Psoas muscle (tissue), 8 donors: ENCODE results near the gene BPIFA3. TPM values are rescaled to one million over a fixed set of nuclear protein-coding genes. Genes with fewer than 3 reads are reported as not detected.

Experiments
- ATAC-seq, 4 donors: fragments of 200-7000 bp; cut with Tn5 transposase; one replicate each; pipeline ENCODE4 v1.9.1; 2020; ENCODE audit warnings: moderate library complexity in 3 of 4, mild to moderate bottlenecking in 2 of 4
- DNase-seq, 2 donors: peaks; one replicate each; pipeline ENCODE4 v3.0.0-alpha.2; 2020
- H3K27ac ChIP-seq: fragments of 200-600 bp; one replicate; pipeline ENCODE4 v1.8.0; 2022
- H3K27me3 ChIP-seq, 3 donors: fragments of 200-600 bp in 1 of 3; one replicate each; pipeline versions ENCODE4 v1.6.1 to v1.8.0; 2013 to 2022; ENCODE audit warnings: low read length in 2 of 3, mild to moderate bottlenecking in 2 of 3, moderate library complexity in 1 of 3; ENCODE audit not compliant: insufficient read depth in 3 of 3
- H3K36me3 ChIP-seq, 2 donors: fragments of 200-600 bp in 1 of 2; one replicate each; pipeline versions ENCODE4 v1.6.1 to v1.8.0; 2013 to 2022; ENCODE audit warnings: low read depth in 1 of 2, mild to moderate bottlenecking in 1 of 2, moderate library complexity in 1 of 2; ENCODE audit not compliant: insufficient read depth in 1 of 2
- H3K4me1 ChIP-seq: fragments of 200-600 bp; one replicate; pipeline ENCODE4 v1.8.0; 2022
- H3K4me3 ChIP-seq: fragments of 200-600 bp; one replicate; pipeline ENCODE4 v1.8.0; 2022; ENCODE audit warnings: mild to moderate bottlenecking
- H3K9me3 ChIP-seq: fragments of 200-600 bp; one replicate; pipeline ENCODE4 v1.8.0; 2022
- WGBS, 3 donors: extraction: QIAGEN DNeasy Blood & Tissue Kit; methylation state at CpG; one replicate each; pipeline versions ENCODE4 v1.1.6 to v1.1.7; 2013; 5-methylcytosine and 5-hydroxymethylcytosine counted together
- intact Hi-C, 2 donors: fragments of 100-400 bp; cut with DNase I; formaldehyde crosslinking; loops; one replicate each; pipeline versions ENCODE4 v1.11.0 to v1.14.2; 2022
- polyA plus RNA-seq, 3 donors: library from polyadenylated mRNA; stranded (reverse); fragments of 200-250 nt; gene quantifications; one replicate each; pipeline ENCODE4 v1.2.3, GENCODE V29; 2013
- total RNA-seq, 4 donors: library from RNA; stranded (reverse); fragmentation: NEBNext Ultra II Directional in 2 of 4; extraction: Animal tissue kit (Norgen Biotek cat#: 25700) in 2 of 4; gene quantifications; one replicate each; pipeline versions ENCODE4 v1.2.1 to v1.2.4, GENCODE V29; 2021 to 2023
- TF ChIP-seq, protein P1 (sequence below): fragments of 200-600 bp; IDR thresholded peaks from one replicate; pipeline ENCODE4 v1.8.0; 2022; ENCODE audit warnings: antibody characterized with exemption
- donor health status: healthy with polysubstance abuse.
- donor health status: DM: no; HTN: no; CAD: no; lungs with moderate emphysema.
- donor health status: Bipolar disorder and iron deficiency.
- donor health status: healthy.
- donor health status: DM: yes; HTN: yes; CAD: no.
- donor health status: DM: no; HTN: no; CAD: no.
- donor health status: DM: no; HTN: no; CAD: no.
- donor health status: DM: yes; HTN: yes; CAD: no.

Gene BPIFA3
- total and polyA plus RNA-seq, 7 donors: not detected

DNA sequence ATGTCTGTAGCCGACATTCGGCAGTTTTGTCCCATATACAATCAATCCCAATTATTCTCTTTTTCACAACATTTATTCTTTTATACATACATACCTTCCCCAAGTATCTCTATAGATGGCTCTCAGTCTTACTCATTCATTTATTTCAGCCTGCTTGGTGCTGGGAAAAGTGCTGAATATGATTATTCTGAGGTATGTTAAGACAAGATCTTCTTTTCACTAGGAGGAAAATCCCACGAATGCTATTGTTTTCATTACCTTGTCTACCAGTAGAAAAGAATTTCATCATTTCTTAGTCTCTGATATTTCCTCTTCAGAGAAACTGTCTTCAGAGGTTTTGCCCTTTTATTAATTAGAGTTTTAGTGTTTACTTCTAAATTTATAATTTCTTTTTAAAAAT, 13.7 kb upstream of the BPIFA3 start:
- peaks cover 0 to 1% (median 0%) of the 10 kb centered on the region in 3 donors for H3K27me3 ChIP-seq
- no peak overlapping the region for H3K27ac ChIP-seq
- no peak for DNase-seq
- ATAC-seq: no peak
- no peak overlapping the region for H3K4me3 ChIP-seq
- no peaks in the 10 kb centered on the region for H3K36me3 ChIP-seq
- TF ChIP-seq, protein P1, sequence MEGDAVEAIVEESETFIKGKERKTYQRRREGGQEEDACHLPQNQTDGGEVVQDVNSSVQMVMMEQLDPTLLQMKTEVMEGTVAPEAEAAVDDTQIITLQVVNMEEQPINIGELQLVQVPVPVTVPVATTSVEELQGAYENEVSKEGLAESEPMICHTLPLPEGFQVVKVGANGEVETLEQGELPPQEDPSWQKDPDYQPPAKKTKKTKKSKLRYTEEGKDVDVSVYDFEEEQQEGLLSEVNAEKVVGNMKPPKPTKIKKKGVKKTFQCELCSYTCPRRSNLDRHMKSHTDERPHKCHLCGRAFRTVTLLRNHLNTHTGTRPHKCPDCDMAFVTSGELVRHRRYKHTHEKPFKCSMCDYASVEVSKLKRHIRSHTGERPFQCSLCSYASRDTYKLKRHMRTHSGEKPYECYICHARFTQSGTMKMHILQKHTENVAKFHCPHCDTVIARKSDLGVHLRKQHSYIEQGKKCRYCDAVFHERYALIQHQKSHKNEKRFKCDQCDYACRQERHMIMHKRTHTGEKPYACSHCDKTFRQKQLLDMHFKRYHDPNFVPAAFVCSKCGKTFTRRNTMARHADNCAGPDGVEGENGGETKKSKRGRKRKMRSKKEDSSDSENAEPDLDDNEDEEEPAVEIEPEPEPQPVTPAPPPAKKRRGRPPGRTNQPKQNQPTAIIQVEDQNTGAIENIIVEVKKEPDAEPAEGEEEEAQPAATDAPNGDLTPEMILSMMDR: no peak
- intact Hi-C loops: no loop called here
- 80 to 87% (median 80%) methylated on average over 3 of the region's 3 CpGs for WGBS, 3 donors
- H3K9me3 ChIP-seq: no peaks in the 10 kb centered on the region
- no peaks in the 10 kb centered on the region for H3K4me1 ChIP-seq

DNA sequence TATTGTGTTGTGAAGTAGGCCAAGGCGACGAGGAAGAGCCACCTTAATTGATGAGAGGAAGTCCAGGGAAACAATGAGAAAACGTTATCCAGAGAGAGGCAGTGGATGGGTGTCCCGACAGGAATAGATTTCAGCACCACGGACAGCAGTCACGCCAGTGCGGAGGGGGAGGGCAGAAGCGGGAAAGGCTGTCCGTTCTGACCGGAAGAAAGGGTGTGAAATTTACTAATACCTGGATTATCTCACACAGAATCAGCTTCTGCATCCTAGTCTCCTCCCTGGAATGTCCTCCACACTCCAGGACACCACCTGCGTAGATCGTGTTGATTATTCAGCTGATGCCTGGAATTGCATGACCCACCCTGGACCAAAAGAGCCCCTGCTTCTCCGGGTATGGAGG, 7.4 kb upstream of the BPIFA3 start:
- peak in 1 of 4 donors; percentile 65 for ATAC-seq
- intact Hi-C loops: loop anchor here in 1 of 2 donors (5.0 kb wide), 1 partner anchor 307 kb away; no protein-coding TSS in a partner anchor

DNA sequence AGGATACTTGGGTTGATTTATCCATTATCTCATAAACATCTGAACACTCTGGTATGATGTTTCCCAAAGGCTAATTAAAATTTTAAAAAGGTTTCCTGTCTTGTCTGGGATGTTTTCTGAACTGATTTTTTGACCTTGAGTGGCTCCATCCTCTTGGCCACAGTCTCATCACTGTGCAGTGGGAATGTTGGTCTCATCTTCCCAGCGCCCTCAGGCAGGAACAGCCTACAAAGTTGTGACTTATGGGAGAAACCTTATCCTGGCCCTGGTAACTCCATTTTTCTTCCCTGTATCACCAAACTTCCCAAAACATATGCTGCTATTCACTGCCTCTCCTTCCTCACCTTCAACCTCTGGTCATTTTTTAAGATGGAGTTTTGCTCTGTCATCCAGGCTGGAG, 6.8 kb upstream of the BPIFA3 start:
- intact Hi-C loops: loop anchor here in 1 of 2 donors (5.0 kb wide), 1 partner anchor 308 kb away; no protein-coding TSS in a partner anchor
- Histone ChIP-seq H3K9me3 (no peaks in the 10 kb centered on the region), H3K27ac (no peak overlapping the region), H3K4me3 (no peak overlapping the region), H3K27me3 (peaks cover 0 to 16% (median 10%) of the 10 kb centered on the region in 3 donors), H3K36me3 (no peaks in the 10 kb centered on the region), H3K4me1 (no peaks in the 10 kb centered on the region)
- DNase-seq (no peak), ATAC-seq (no peak)
- TF ChIP-seq, protein P1: no peak
- WGBS, 3 donors: 49 to 60% (median 53%) methylated on average over 1 of the region's 1 CpG

More for the DNA sequence above, 7.4 kb upstream of the BPIFA3 start:
- Histone ChIP-seq H3K4me3 (no peak overlapping the region), H3K27me3 (peaks cover 0 to 16% (median 10%) of the 10 kb centered on the region in 3 donors), H3K27ac (no peak overlapping the region), H3K9me3 (no peaks in the 10 kb centered on the region), H3K36me3 (no peaks in the 10 kb centered on the region), H3K4me1 (no peaks in the 10 kb centered on the region)
- DNase-seq: peak; percentile 38 to 70
- 2 to 3% (median 3%) methylated on average over 13 of the region's 13 CpGs for WGBS, 3 donors
- TF ChIP-seq, protein P1: no peak

DNA sequence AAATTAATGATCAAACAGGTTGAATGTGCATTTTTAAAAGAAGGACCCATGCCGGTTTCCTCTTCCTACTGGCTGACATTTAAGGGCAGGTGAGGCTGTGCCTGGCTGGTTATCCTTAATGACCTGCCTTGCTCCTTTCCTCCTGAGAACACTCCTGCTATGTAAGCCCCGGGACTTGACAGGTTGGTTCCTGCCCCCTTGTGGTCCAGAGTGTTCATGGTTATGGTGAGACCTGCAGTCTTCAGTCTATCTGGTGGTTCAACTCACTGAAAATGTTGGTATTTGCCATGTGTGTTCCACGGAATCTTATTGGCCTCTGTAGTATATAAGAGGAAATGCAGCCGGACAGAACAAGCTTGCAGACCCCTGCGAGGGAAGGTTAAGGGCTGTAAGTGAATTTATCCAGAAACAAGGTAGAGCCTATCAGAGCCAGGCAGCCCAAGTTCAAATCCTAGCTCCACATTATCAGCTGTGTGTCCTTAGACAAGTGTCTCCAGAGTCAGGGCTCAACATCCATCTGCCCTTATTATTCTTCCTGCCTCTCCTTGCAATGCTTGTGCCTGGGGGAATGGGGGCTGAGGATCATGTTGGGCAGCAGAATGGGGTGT, 5.2 kb upstream of the BPIFA3 start:
- no peak overlapping the region for H3K4me3 ChIP-seq
- no peaks in the 10 kb centered on the region for H3K4me1 ChIP-seq
- no peaks in the 10 kb centered on the region for H3K9me3 ChIP-seq
- intact Hi-C loops: loop anchor here in 1 of 2 donors (5.0 kb wide), 1 partner anchor 310 kb away; no protein-coding TSS in a partner anchor
- DNase-seq: no peak
- H3K27ac ChIP-seq: no peak overlapping the region
- 16 to 25% (median 19%) methylated on average over 5 of the region's 5 CpGs for WGBS, 3 donors
- no peaks in the 10 kb centered on the region for H3K36me3 ChIP-seq
- TF ChIP-seq, protein P1: no peak
- peaks cover 0 to 16% (median 9%) of the 10 kb centered on the region in 3 donors for H3K27me3 ChIP-seq
- ATAC-seq: no peak

DNA sequence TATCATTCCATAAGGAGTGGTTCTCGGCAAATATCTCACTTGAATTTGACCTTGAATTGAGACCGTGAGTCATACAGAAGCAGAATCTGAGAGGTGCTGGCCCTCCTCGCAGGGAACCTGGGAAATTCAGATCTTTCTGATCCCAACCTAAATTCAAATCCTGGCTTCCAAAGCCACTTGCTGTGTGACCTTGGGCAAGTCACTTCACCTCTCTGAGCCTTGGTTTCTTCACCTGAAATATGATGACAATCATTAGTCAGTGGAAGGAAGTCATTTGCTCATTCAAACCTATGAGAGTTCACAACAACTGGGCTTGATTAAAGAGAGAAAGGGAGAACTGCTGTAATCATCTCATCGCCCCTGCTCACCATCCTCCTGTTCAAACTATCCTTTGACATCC, 7.2 kb downstream of the BPIFA3 start:
- 85 to 93% (median 87%) methylated on average over 4 of the region's 4 CpGs for WGBS, 3 donors
- no peaks in the 10 kb centered on the region for H3K4me1 ChIP-seq
- no peak for ATAC-seq
- H3K27ac ChIP-seq: no peak overlapping the region
- intact Hi-C loops: no loop called here
- H3K4me3 ChIP-seq: no peak overlapping the region
- H3K36me3 ChIP-seq: no peaks in the 10 kb centered on the region
- DNase-seq: no peak
- TF ChIP-seq, protein P1: no peak
- H3K27me3 ChIP-seq: peaks cover 0 to 11% (median 0%) of the 10 kb centered on the region in 3 donors
- no peaks in the 10 kb centered on the region for H3K9me3 ChIP-seq
